ENCODE results near the gene MTX1.
A peak's percentile ranks its signal among the peaks of the same experiment; 100 is the strongest.

DNA sequence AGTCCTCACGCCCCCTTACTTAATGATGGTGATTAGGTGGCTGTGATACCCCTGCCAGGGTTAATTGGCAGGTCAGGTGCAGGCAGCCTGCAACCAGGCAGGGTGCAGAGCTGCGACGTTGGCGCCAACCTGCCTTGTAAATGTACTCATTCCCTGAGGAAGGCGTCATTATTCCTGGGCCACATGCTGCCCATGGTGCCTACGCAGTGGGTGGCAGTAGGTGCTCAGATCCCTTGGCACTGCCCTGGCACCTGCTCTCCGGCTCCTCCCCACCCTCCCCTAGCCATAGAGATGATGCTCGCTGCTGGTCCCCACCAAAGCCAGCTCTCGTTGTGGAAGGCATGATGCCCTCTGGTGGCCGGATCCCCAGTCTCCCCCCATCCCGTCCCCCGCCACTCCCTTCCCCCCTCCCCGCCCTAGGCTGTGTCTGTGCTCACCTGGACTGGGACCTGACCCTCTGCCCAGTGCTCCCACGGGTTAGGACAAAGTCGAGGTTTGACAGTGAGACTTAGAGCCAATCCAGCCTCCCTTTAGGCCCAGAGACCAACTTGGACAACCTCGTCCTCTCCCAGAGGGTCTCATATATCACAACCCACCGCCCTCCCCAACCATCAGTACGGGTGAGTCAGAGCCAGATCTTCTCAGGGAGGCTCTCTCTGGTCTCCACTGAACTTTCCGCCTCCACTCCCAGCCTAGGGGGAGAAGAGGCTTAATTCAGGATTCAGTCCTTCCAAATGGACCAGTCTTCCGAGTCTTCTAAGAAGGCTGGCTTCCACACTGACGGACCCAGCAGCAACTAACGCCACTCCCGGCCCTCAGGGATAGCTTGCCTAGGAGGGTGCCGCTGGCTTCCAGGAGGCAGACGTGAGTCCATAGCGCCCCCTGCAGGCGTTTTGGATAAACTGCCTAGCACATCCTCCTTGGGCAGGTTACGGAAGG lies 41.1 kb upstream of the MTX1 start:
- TF ChIP-seq EZH2 (IDR thresholded peaks at IDR 0.05), result no peak
- TF ChIP-seq JUND (IDR thresholded peaks at IDR 0.05), result no peak
- TF ChIP-seq ZNF274 (IDR thresholded peaks at IDR 0.05; ENCODE audit: low read depth, low read length), result no peak
- TF ChIP-seq CTCF (IDR thresholded peaks at IDR 0.05 in 2 of 3, conservative IDR thresholded peaks at IDR 0.05 in 1 of 3; ENCODE audit: borderline replicate concordance in 1 of 3, insufficient read depth in 1 of 3, low read depth in 2 of 3, low read length in 2 of 3), result peak in 2 of 3 experiments; percentile 88 to 95; a peak in 4 of 6 replicates
- no peak for TF ChIP-seq EGR1 (IDR thresholded peaks at IDR 0.05; ENCODE audit: low read depth)
- TF ChIP-seq CEBPB (IDR thresholded peaks at IDR 0.05; ENCODE audit: low read depth), result no peak
- TF ChIP-seq POLR2A (IDR thresholded peaks at IDR 0.05; ENCODE audit: borderline replicate concordance, extremely low read depth, insufficient read depth, insufficient read length), result no peak
- TF ChIP-seq MAX (IDR thresholded peaks at IDR 0.05), result no peak
- no peak for TF ChIP-seq RAD21 (IDR thresholded peaks at IDR 0.05; ENCODE audit: low read depth)
